ENCODE measurements around the gene GPC3.
"Not testable (repeated sequence)": the region's sequence is repeated elsewhere in the genome, so short reads cannot be mapped to it uniquely, and the experiment has no call there.

GPC3 gene

DNA sequence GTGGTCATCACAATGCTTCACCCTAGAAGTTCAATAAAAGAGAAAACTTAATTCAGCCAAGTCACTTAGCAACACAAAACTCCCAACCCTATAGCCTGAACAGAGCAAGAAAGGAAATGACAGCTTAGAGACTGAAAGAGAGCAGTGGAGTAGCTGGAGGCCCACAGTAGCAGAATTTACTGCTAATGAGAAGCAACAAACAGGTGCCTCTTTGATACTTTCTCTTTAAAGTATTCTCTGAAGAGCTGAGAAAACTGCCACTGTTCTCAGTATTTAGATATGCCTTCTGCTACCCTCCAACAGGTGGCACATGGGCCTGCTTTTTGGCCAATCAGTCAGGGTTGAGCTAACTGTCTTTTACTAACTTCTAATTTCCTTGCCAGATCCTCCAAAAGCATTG lies 240.0 kb downstream of the GPC3 start:
- no peak for DNase-seq

DNA sequence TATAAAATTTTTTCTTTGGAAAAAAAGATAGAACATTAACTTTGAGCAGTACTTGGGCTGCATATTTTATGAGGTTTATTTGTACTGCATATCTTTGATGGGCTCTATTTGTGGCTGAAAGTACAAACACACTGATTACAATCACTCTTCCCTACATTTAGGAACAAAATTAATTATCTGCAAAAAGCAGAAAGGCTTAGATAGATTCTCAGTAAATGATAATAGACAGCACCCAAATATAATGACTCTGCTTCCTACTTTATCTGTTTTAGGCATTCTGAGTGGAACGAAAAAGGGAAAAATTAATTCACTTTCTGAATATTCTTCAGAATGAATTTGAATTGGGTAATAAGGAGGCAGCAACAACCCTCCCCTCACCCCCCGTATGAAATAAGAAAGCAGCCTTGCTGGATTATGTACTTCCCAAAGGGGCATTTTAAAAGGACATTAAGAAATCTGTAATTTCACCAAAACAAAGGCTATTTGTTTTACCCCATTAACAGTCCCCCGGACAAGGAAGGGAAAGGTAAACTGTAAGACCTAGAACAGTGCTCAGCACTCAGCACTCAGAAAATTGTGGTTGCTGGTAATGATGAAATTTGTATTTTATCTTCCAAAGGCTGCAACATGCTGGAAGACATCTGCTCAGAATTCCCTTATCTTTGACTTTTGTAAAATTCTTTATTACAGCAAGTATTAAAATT lies 242.6 kb downstream of the GPC3 start:
- DNase-seq, result no peak

DNA sequence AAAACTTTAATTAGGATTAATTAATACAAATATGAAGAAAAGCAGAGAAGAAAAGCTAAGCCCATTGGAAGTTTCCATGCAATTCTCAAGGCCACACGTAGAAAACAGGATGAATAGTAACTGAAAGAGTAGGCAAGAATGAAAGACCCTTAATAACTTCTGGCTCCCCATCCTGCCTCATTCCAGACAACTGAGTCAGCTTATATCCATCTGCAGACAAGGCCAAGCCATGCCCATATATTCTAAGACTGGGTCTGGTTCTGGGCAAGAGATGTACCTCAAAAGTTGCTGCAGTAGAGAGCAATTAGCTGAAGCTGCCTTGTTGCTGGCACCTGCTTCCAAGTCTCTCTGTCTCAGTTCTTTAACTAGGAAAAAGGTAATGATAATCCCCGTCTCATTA lies 244.1 kb downstream of the GPC3 start:
- no peak for DNase-seq

DNA sequence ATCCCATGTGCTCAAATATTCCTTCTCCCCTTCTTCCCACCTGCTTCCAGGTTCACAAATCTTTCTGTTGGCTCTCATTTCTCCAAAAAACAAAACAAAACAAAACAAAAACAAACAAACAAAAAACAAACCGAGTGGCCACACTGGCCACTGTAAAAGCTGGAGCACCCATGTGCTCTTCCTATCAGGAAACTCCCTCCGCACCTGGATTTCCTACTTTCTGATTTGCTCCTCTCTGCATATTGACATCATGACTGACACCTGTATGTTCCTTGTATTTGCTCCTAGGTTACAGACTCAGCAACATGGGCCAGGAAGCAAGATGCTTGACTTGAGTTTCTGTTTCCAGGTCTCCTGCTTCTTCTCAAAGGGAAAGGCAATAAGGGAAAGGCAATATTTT lies 258.8 kb downstream of the GPC3 start:
- DNase-seq, result no peak

DNA sequence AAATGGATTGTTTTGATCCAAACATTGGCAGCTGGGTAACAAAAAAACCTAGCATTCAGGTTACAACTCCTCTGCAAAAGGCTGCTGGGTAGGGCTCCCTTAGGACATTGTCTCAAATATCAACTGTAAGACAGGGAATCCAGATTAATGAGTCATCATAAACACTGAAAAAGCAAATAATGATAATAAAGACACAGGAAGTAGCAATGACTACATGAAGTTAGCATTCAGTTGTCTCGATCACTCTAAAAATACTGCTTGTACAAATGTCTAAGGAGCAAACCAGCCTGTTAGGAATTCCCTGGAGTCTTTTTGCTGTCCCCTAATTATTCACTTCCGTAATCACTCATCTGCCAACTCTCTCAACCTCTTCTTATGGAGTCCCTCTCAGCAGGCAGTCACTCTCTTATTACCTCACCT lies 259.2 kb downstream of the GPC3 start:
- DNase-seq, result no peak

DNA sequence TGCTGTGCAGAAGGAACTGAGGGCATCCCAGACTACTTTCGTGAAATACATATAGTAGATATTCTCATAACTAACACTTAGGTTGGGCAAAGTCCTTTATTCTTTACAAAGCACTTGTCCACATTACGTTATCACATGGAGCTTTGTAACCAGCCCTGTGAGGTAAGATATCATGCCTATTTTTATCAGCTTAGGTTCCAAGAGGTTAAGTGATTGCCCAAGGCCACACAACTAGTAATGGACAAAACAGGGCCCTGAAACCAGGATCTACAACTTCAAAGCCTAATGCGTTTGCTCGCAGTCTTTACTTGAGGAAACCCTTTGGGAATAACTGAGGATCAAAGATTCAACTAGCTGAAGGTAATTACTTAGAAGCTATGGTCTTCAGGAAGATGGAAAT lies 261.5 kb downstream of the GPC3 start:
- DNase-seq, result no peak

DNA sequence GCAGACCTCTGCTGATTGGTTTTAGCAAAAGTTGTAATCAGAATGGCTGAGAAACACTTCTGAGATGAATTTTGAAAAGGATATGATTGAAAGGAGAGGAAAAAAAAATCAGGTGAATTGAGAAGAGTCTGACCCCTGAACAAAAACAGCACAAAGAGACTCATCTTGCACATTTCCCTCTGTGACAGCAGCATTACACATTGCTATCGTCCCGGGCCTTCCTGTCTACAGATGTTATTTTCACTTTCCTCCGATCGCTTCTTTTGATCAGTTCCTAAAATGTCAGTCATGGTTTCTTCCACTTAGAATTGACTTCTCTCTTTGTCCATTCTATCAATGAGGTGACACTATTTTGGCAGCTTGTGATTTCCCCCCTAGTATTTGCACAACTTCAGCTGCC lies 262.6 kb downstream of the GPC3 start:
- no peak for DNase-seq

DNA sequence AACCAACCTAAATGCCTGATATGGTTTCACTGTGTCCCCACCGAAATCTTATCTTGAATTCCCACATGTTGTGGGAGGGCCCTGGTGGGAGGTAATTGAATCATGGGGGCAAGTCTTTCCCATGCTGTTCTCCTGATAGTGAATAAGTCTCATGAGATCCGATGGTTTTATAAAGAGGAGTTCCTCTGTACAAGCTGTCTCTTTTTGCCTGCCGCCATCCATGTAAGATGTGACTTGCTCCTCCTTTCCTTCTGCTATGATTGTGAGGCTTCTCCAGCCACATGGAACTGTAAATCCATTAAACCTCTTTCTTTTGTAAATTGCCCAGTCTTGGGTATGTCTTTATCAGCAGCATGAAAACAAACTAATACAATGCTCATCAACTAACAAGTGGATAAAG lies 265.1 kb downstream of the GPC3 start:
- not testable (repeated sequence) for DNase-seq

DNA sequence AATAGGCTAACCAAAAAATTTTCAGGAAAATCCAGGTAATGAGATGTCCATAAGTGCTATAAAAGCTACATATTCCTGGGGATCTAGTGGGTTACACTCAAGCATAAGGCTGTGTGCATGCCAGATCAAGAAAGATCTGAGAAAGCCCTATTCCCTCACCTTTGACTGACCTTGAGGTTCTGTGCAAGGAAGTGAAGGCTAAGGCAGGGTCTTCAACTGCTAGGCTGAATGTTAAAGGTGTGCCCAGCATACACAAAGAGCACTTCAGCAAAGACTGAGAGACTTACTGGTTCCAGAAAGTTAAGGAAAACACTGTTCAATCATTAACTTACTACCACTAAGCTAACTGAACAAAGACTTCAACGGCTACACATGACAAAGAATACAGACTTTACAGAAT lies 269.7 kb downstream of the GPC3 start:
- no peak for DNase-seq

DNA sequence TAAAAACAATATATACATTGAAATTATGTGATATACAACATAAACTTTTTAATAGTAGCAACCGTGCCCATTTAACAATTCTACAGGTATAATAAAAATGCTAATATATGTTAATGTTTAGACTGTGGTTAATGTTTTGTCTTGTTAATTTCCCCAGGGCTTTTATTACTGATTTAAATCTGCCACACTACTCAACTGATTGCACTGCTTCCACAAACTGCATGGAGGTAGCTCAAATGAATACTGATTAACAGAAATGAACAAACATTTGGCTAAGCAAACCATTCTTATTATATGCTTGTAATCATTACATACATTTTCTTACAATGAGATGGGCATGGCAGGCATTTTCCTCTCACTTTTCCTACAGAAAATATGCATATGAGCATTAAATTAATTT lies 275.9 kb downstream of the GPC3 start:
- no peak for DNase-seq

DNA sequence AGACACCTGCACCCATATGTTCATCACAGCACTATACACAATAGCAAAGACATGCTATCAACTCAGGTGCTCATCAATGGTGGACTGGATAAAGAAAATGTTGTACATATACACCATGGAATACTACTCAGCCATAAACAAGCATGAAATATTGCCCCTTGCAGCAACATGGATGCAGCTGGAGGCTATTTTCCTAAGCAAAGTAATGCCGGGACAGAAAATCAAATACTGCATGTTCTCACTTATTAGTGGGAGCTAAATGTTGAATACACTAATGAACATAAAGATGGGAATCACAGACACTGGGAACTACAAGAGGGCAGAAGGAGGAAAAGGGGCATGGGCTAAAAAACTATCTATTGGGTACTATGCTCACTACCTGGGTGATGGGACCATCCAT lies 278.5 kb downstream of the GPC3 start:
- DNase-seq, result no peak

DNA sequence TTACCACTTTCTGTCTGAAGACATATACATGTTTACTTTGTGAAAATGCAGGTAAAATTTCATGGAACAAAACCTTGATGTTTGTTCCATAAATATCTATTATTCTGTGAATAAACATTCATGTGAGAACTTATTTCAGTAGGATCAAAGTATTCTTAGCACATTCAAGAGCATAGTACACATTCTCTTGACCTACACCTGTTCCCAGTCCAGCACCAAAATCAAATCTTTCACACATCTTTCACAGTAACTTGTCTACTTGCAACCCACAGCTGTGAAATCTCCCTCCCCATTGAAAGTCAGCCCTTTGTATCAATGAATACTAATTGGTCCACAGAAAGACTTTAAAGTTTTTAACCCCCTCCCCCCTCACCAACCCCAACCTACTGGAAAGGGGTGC lies 283.2 kb downstream of the GPC3 start:
- DNase-seq, result no peak

DNA sequence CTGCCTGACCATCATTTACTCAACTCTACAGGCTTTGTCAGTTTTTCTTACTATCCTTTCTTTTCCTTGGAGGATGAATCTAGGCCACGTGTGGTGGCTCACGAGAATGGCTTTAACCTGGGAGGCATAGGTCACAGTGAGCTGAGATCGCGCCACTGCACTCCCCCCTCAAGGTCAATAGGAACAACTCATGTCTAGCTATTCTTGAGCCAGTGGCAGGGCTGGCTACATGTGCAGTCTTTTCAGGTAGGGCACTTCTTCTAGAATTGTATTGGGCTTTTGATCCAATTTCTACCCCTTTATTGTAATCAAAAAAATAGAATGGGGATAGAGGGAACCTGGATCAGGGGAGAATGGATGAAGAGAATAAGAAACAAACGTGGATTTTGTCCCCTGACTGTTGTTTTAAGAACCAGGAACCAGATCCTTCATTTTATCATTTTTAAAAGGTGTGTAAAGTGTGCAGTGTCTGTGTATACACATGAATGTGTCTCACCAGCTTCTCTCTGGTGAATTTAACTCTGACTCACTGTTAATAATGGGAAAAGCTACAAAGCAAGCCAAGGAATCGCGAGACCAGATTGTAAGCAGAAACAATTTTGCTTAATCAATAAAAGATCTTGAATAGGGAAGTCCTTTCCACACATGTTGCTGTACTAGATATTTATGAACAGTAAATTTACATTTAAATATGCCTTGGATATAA lies 286.2 kb downstream of the GPC3 start:
- DNase-seq, result no peak

DNA sequence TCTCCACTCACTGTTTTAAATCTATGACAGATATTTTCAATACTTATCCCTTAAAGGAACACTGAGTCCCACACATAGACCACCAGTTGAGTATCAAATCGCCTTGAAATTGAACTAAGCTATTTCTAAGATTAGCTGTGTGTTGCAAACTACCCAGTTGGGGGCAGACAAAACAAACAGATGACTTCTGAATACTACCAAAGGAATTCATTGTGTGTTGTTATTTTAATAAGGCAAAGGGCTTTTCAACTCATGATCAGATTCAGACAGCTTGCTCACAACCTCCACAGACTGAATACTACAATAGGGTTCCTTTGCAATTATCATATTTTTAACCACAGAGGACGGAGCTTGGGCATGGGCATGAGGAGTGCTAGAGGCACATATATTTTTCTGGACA lies 287.1 kb downstream of the GPC3 start:
- DNase-seq, result no peak

DNA sequence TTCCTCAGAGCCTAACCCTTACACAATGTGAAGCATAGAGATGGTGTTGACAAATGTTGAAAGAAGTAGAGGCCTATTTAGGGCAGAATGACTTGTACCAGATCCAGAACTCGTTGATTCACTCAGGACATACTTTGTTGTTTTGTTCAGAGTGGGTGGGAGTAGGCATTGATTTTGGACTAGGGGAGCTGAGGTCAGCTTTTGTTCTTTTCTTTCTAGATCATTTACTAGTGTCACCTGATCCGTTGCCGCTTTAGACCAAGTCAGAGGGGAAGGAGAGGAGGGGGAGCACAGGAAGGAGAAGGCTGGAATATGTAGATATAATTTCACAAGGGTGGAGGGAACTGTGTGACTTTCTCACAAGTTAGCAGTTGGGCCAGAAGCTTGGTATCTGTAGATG lies 287.7 kb downstream of the GPC3 start:
- no peak for DNase-seq

DNA sequence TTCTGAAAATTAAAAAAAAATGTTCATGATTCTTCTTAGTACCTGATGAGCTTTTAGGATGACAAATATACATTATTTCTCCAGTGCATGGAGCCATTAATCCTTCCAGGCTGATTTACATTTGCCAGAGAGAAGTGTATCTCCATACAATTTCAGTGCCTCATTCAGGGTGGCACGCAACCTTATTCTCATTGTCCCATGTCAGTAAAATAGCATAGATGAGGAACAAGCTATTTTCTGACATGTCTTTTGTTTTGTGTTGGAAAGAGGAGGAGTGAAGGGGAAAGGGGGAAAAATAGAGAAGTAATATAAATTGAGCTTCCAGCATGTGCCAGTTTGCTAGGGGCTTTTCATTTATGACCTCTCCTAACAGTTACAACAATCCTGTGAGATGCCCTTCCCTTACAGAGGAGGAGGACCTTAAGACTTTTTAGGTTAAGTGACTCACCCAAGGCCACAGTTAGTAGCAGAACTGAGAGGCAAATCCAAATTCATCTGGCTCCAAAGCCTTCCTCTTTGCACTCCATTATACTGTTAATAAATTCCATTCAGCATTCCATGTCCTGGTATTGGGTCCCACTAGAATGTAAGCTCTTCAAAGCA lies 295.3 kb downstream of the GPC3 start:
- no peak for DNase-seq

DNA sequence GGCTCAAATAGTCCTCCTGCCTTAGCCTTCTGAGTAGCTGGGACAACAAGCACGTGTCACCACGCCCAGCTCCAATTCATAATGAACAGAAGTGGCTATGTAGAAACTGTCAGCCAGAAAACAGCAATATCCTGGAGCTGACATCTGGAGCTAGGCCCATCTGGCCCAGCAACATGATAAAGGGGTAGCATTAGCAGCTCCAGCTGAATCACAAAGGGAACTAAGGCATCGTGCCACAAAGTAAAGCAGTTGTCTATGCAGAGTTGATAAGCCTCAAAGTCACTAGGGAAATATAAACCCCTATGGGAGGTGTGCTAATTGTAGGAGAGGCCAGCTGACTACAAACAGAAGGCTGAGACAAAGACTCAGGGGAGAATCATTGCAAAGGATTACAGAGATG lies 299.6 kb downstream of the GPC3 start:
- no peak for DNase-seq

DNA sequence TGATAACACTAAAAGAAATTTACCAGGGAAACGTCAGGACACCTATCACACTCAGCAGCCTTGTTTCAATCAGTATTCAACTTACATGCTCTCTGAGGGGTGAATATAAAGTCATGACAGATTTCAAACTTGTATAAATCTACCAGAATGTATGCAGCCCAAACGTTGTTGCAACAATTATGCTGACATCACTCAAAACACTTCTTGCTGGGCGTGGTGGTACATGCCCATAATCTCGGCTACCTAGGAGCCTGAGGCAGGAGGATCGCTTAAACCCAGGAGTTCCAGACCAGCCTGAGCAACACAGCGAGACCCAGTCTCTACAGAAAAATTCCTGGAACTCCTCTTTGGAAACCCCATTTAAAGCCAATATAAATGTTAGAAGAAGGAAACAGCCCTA lies 303.5 kb downstream of the GPC3 start:
- no peak for DNase-seq

DNA sequence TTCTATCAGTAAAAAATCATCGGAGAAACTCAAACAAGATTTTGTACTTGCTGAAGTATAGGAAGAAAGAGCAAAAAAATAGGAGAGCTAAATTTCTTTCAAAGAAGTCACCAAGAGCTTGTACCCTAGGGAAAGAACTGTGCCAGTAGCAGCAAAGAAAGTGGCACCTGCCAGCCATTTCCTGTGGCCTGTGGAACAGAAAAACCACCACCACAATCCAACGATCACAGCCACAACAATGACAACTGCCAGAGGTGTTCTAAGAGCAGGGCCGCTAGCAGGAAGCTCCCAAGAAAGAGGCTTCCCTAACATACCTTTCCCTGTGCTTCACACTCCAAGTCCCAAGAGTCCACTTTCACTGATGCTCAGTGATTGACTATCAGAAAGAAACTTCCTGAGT lies 304.0 kb downstream of the GPC3 start:
- DNase-seq, result no peak

DNA sequence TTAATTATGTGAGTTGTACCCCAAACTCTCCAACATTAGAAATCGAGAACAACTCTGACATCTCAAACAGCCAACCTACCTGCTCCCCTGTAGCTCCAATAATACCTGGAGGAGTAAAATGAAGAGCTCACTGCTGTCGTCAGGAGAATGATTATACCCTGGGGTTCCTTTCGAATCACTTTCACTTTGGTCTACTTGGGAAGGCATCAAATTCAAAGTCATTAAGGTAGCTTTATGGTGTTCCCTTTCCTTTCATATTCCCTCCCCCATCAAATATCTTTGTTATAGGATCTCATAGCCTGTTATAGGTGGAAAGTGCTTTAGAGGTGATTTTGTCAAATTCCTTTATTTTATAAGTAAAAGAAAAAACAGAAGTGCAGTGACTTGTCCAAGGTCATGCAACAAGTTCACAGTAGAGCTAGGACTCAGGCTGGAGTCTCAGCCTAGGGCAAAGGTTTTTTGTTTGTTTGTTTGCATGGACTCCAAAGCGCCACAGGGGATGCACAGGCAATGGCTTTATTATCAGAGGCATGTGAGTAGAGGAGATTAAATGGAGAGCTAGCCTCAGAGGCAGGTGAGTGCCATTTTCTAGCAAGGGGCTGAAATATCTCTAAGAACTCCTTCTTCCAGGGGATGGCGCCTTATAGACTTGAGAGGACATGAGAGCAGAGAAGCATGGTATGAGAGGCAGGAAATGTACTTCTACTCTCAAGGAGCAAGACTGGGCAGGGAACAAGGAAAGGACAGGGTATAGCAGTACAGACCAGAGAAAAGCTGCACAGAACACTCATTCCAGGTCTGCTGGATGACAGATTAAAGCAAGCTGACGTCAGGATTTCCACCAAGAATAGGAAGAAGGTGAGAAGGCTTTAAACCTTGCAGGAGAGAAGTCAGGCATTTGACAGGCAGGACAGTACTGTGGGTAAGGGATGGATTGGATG lies 308.0 kb downstream of the GPC3 start:
- DNase-seq, result no peak

DNA sequence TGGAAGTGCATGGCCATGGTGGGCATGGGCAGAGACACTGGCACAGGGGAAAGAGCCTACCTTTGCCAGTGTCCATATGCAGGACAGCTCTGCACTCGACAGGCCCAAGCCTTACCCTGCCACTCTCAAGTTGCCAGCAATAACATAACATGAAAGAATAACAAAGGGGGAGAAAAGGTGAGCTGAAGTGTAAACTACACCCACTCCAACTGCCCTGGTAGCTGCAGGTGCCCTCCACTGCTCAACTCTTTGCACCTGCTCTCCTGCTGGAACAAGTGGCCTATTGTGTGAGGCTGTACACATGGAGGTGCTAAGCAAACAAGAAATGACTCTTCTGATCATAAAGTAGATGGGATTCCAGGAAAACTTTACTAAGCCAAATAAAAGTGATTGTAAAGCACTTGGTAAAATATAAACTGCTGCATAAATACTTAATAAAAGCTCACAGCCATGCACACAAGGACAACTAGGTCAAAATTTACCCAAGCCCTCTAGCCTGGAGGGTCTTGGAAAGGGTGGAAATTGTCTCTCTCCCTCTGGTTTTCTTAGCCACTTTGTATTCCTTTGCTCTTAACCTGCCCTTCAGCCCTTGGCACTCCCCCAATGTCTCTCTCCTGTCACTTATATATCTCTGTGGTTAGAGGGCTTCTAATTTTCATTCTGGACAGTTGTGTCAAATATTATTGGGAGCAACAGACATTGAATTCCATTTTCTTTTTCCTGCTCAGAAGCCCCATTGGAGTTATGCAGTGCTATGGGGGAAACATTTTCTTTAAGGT lies 308.9 kb downstream of the GPC3 start:
- DNase-seq, result peak; percentile 56 to 58

DNA sequence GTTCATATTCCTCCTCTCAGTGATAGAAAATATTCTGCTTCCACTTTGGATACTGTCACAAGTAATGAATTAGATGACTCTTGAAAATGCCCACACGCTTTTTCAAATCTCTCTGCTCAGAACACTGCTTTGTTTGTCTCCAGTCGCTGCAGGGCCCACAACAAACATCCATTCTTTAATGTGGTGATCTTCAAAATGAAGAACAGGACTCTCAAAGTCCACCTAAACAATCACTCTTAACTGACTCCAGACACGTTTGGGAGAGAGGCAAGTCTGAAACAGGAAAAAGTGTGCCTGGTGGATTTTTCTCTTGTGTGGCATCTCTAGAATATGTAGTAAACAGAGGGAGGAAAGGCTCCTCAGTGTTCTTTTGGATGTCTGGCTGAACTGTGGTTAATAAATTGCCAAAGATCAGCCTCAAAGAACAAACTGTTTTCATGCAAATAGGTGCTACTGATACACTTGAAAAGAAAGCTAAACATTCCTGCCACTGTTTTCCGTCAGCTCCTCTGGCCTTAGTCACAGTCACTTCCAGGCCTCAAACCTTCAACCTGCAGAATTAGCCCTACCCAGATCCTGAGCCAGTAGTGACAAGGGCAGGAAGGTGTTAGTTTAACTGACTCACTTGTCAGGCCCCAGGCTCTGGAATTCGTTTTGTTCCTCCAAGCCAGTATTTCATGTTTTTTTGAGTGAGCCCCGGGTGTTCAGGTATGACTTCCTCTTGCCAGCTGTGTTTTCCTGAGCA lies 310.5 kb downstream of the GPC3 start:
- no peak for DNase-seq

Data from SHP77 (cell line).